H1 (cell line): ENCODE results near the gene DHX32. TPM values are rescaled to one million over a fixed set of nuclear protein-coding genes. Genes with fewer than 3 reads are reported as not detected.

ENCODE experiments used
- CTCF ChIA-PET: fragments of 300-600 bp; sonication (Branson Sonifier 250); formaldehyde crosslinking; loops from one replicate; lab custom pipeline; 2021; ENCODE audit not compliant: partially characterized antibody; lab: Charles Lee
- POLR2A ChIA-PET: fragments of 300-600 bp; sonication (Branson Sonifier 250); formaldehyde crosslinking; loops from one replicate; lab custom pipeline; 2021; ENCODE audit warnings: inconsistent platforms; ENCODE audit not compliant: partially characterized antibody; lab: Charles Lee
- DNase-seq, 2 experiments: peaks; one replicate each; pipeline versions ENCODE4 v3.0.0 to v3.0.0-alpha.2; 2010 to 2022; ENCODE audit warnings: low spot score in 2 of 2, low read depth in 1 of 2, mixed read lengths in 1 of 2
- FAIRE-seq: peaks from 2 replicates; lab custom pipeline; 2011; peaks lifted over from hg19 to GRCh38; lab: Jason Lieb, UNC
- H2AFZ ChIP-seq: 2 replicates; pipeline ENCODE4 v1.8.1; 2012; ENCODE audit warnings: low read length, inconsistent platforms
- H2AK5ac ChIP-seq: 2 replicates; pipeline ENCODE4 v1.6.1; 2013; ENCODE audit warnings: low read depth, low read length
- H2BK120ac ChIP-seq: replicated peaks from 2 replicates; pipeline ENCODE3; 2013; ENCODE audit warnings: low read depth, low read length, inconsistent platforms
- H2BK12ac ChIP-seq: 2 replicates; pipeline ENCODE4 v1.6.1; 2013; ENCODE audit warnings: low read depth, low read length
- H2BK15ac ChIP-seq: 2 replicates; pipeline ENCODE4 v1.6.1; 2013; ENCODE audit warnings: low read length
- H2BK20ac ChIP-seq: 2 replicates; pipeline ENCODE4 v1.6.1; 2013; ENCODE audit warnings: low read length
- H2BK5ac ChIP-seq: 2 replicates; pipeline ENCODE4 v1.6.1; 2013; ENCODE audit warnings: low read depth, low read length
- H3K14ac ChIP-seq: 2 replicates; pipeline ENCODE4 v1.6.1; 2013; ENCODE audit warnings: inconsistent platforms; ENCODE audit not compliant: insufficient read length
- H3K18ac ChIP-seq: 2 replicates; pipeline ENCODE4 v1.6.1; 2013; ENCODE audit warnings: low read length; ENCODE audit errors: extremely low read depth
- H3K23ac ChIP-seq: 2 replicates; pipeline ENCODE4 v1.6.1; 2013; ENCODE audit warnings: inconsistent platforms; ENCODE audit not compliant: insufficient read length
- H3K23me2 ChIP-seq: 2 replicates; pipeline ENCODE4 v1.6.1; 2013; ENCODE audit warnings: low read depth, low read length
- H3K27ac ChIP-seq: 2 replicates; pipeline ENCODE4 v1.6.1; 2011; ENCODE audit warnings: low read depth, low read length, inconsistent platforms
- H3K27me3 ChIP-seq, 4 experiments: replicated peaks in 1 of 4; 1 replicate in 1 of 4; 2 replicates in 3 of 4; pipeline versions ENCODE4 v1.6.1 to v1.8.1; 2011 to 2013; ENCODE audit warnings: low read length in 3 of 4, mild to moderate bottlenecking in 3 of 4, inconsistent platforms in 2 of 4, mixed read lengths in 2 of 4, moderate library complexity in 1 of 4; ENCODE audit not compliant: control insufficient read depth in 3 of 4, insufficient read depth in 3 of 4; ENCODE audit errors: extremely low read depth in 1 of 4
- H3K36me3 ChIP-seq, 4 experiments: 2 replicates each; pipeline versions ENCODE4 v1.6.1 to v1.8.1; 2011 to 2013; ENCODE audit warnings: mild to moderate bottlenecking in 4 of 4, low read length in 3 of 4, moderate library complexity in 2 of 4, control low read depth in 1 of 4, inconsistent platforms in 1 of 4; ENCODE audit not compliant: insufficient read depth in 4 of 4, control insufficient read depth in 2 of 4
- H3K4ac ChIP-seq: replicated peaks from 2 replicates; pipeline ENCODE3; 2013; ENCODE audit warnings: low read length, low read depth, mixed read lengths, inconsistent platforms; ENCODE audit not compliant: insufficient read length
- H3K4me1 ChIP-seq, 4 experiments: replicated peaks in 1 of 4; 1 replicate in 1 of 4; 2 replicates in 3 of 4; pipeline versions ENCODE4 v1.6.1 to v1.8.1; 2011 to 2013; ENCODE audit warnings: low read length in 3 of 4, inconsistent platforms in 2 of 4, mixed read lengths in 1 of 4; ENCODE audit not compliant: insufficient read depth in 4 of 4, control insufficient read depth in 3 of 4
- H3K4me2 ChIP-seq, 2 experiments: 2 replicates each; pipeline versions ENCODE4 v1.6.1 to v1.8.1; 2011 to 2013; ENCODE audit warnings: low read depth in 2 of 2, low read length in 2 of 2, control low read depth in 1 of 2, inconsistent platforms in 1 of 2, mild to moderate bottlenecking in 1 of 2; ENCODE audit not compliant: insufficient read depth in 1 of 2
- H3K4me3 ChIP-seq, 4 experiments: fragments of 200-600, 300-600 bp in 1 of 4; sonication (generic), shearing (Covaris generic), sonication (Bioruptor Twin) in 1 of 4; 2 replicates each; pipeline versions ENCODE4 v1.5.1 to v1.8.1; 2011 to 2016; ENCODE audit warnings: low read length in 4 of 4, low read depth in 3 of 4, control low read depth in 2 of 4, inconsistent platforms in 2 of 4, mild to moderate bottlenecking in 2 of 4, mixed read lengths in 1 of 4, moderate library complexity in 1 of 4; ENCODE audit not compliant: insufficient read depth in 2 of 4; ENCODE audit errors: extremely low read depth in 1 of 4
- H3K56ac ChIP-seq: replicated peaks from 2 replicates; pipeline ENCODE3; 2013; ENCODE audit warnings: low read depth, mild to moderate bottlenecking, mixed read lengths, low read length, inconsistent platforms; ENCODE audit not compliant: insufficient read length
- H3K79me1 ChIP-seq: 2 replicates; pipeline ENCODE4 v1.6.1; 2013; ENCODE audit warnings: low read depth, low read length, control low read depth
- H3K79me2 ChIP-seq, 2 experiments: 2 replicates each; pipeline versions ENCODE4 v1.6.1 to v1.8.1; 2012 to 2013; ENCODE audit warnings: low read length in 2 of 2, mild to moderate bottlenecking in 2 of 2, inconsistent platforms in 1 of 2; ENCODE audit not compliant: insufficient read depth in 2 of 2, control insufficient read depth in 1 of 2
- H3K9ac ChIP-seq, 4 experiments: replicated peaks in 1 of 4; 1 replicate in 1 of 4; 2 replicates in 3 of 4; pipeline versions ENCODE4 v1.6.1 to v1.8.1; 2011 to 2013; ENCODE audit warnings: low read depth in 3 of 4, low read length in 3 of 4, control low read depth in 2 of 4, mild to moderate bottlenecking in 2 of 4, moderate library complexity in 2 of 4, inconsistent platforms in 1 of 4; ENCODE audit errors: extremely low read depth in 1 of 4
- H3K9me3 ChIP-seq, 2 experiments: 2 replicates each; pipeline versions ENCODE4 v1.6.1 to v1.8.1; 2012 to 2013; ENCODE audit warnings: mild to moderate bottlenecking in 2 of 2, moderate library complexity in 2 of 2, control low read depth in 1 of 2, inconsistent platforms in 1 of 2, low read depth in 1 of 2, low read length in 1 of 2, mixed read lengths in 1 of 2; ENCODE audit not compliant: insufficient read depth in 2 of 2
- H4K20me1 ChIP-seq, 2 experiments: replicated peaks in 1 of 2; 2 replicates each; pipeline versions ENCODE3 to v1.8.1; 2011 to 2013; ENCODE audit warnings: inconsistent platforms in 2 of 2, low read length in 2 of 2, mild to moderate bottlenecking in 1 of 2; ENCODE audit not compliant: insufficient read depth in 2 of 2, control insufficient read depth in 1 of 2
- H4K5ac ChIP-seq: 2 replicates; pipeline ENCODE4 v1.6.1; 2013; ENCODE audit warnings: low read length, low read depth, mixed read lengths, inconsistent platforms; ENCODE audit not compliant: insufficient read length
- H4K8ac ChIP-seq: 2 replicates; pipeline ENCODE4 v1.8.0; 2013; ENCODE audit warnings: mild to moderate bottlenecking, moderate library complexity, low read length, inconsistent platforms; ENCODE audit not compliant: insufficient read depth; ENCODE audit errors: extremely low read depth
- H4K91ac ChIP-seq: replicated peaks from 2 replicates; pipeline ENCODE3; 2013; ENCODE audit warnings: low read length, mixed read lengths, inconsistent platforms; ENCODE audit not compliant: insufficient read length
- ASH2L ChIP-seq: fragments of 200-600, 300-600 bp; sonication (generic); IDR thresholded peaks from one replicate; pipeline ENCODE4 v1.7.1; 2017; ENCODE audit warnings: low read length
- ATF3 ChIP-seq: IDR thresholded peaks from 2 replicates; pipeline ENCODE4 v1.6.1; 2011; ENCODE audit warnings: low read depth, mild to moderate bottlenecking, low read length; ENCODE audit not compliant: insufficient read depth
- BRCA1 ChIP-seq: IDR thresholded peaks from 2 replicates; pipeline ENCODE4 v1.6.1; 2012; ENCODE audit warnings: low read depth, low read length, improper control_type of control experiment
- CBX5 ChIP-seq: fragments of 300-800, 300-1000 bp; sonication (generic); IDR thresholded peaks from 2 replicates; pipeline ENCODE4 v1.7.1; 2016; ENCODE audit warnings: antibody characterized with exemption, low read length, low read depth
- CBX8 ChIP-seq: fragments of 300-800, 300-1000 bp; sonication (generic); IDR thresholded peaks from 2 replicates; pipeline ENCODE4 v1.7.1; 2016; ENCODE audit warnings: low read depth, low read length, borderline replicate concordance
- EGR1 ChIP-seq: IDR thresholded peaks from 2 replicates; pipeline ENCODE4 v1.6.1; 2011; ENCODE audit warnings: low read depth, low read length, borderline replicate concordance
- MAFK ChIP-seq: IDR thresholded peaks from 2 replicates; pipeline ENCODE4 v1.6.1; 2012; ENCODE audit warnings: low read depth, mild to moderate bottlenecking, improper control_type of control experiment, low read length
- SIN3A ChIP-seq, 2 experiments: IDR thresholded peaks in 1 of 2; conservative IDR thresholded peaks in 1 of 2; 2 replicates each; pipeline ENCODE4 v1.6.1; 2011 to 2012; ENCODE audit warnings: low read length in 2 of 2, improper control_type of control experiment in 1 of 2, low read depth in 1 of 2, mild to moderate bottlenecking in 1 of 2
- ZNF274 ChIP-seq: IDR thresholded peaks from 2 replicates; pipeline ENCODE4 v1.7.0; 2012; ENCODE audit warnings: low read length, borderline replicate concordance; ENCODE audit errors: extremely low read depth
- WGBS, 2 experiments: shearing (Covaris generic) in 1 of 2; methylation state at CpG; one replicate each; pipeline versions ENCODE4 v1.1.6 to v1.1.7; 2013 to 2015; ENCODE audit warnings: low lambda C conversion rate in 2 of 2, mixed read lengths in 2 of 2, inconsistent platforms in 1 of 2, low coverage in 1 of 2, missing lambda C conversion rate in 1 of 2; ENCODE audit not compliant: insufficient replicate concordance in 2 of 2, insufficient coverage in 1 of 2, insufficient read length in 1 of 2; ENCODE audit errors: extremely low coverage in 1 of 2, missing lambda C conversion rate in 1 of 2; 5-methylcytosine and 5-hydroxymethylcytosine counted together
- polyA plus RNA-seq, 7 experiments: library from polyadenylated mRNA; depleted of rRNA in 3 of 7; stranded (reverse) in 5 of 7; unstranded in 2 of 7; fragments of >200 nt in 5 of 7; fragments of 200-250 nt in 2 of 7; gene quantifications; 1 replicate in 5 of 7; 2 replicates in 1 of 7; 4 replicates in 1 of 7; pipeline versions ENCODE4 v1.2.1 to v1.2.3, GENCODE V29; 2011 to 2013; ENCODE audit warnings: missing spikeins in 2 of 7, mixed read lengths in 2 of 7
- total RNA-seq: library from RNA; stranded (reverse); fragmentation: NEBNext Ultra II Directional; extraction: Animal tissue kit (Norgen Biotek cat#: 25700); gene quantifications from 2 replicates; pipeline ENCODE4 v1.2.1, GENCODE V29; 2021

The DHX32 gene
- total and polyA plus RNA-seq, 2 of the 8 experiments (the other 6 are each of a cell fraction or from before 2014, with no cell fraction given), result 12.4 to 15.8 TPM

- H2AK5ac ChIP-seq, result no peak overlapping the region
- no peak overlapping the region for H3K27ac ChIP-seq
- no peak overlapping the region for H2BK120ac ChIP-seq
- no peak overlapping the region for H4K8ac ChIP-seq
- ChIA-PET POLR2A (interaction anchor here (1.6 kb wide), 1 partner anchor 14 kb away, joined by 4 read pairs; no protein-coding TSS in a partner anchor), CTCF (interaction anchor here (0.9 to 1.8 kb wide), 4 partner anchors 9 to 1407 kb away, joined by 4 to 7 read pairs (median 4); no protein-coding TSS in a partner anchor)
- H4K91ac ChIP-seq, result no peak overlapping the region
- no peaks in the 10 kb centered on the region for H3K9me3 ChIP-seq
- H2BK12ac ChIP-seq, result no peak overlapping the region
- H3K36me3 ChIP-seq, result peaks cover 2 to 26% (median 9%) of the 10 kb centered on the region in 4 experiments; a peak in 7 of 8 replicates
- FAIRE-seq, result no peak
- no peaks in the 10 kb centered on the region for H3K23me2 ChIP-seq
- WGBS, 2 experiments, result 100% methylated on average over 2 of the region's 2 CpGs; no CpG with 5 or more reads in 1 of the 2 experiments
- no peaks in the 10 kb centered on the region for H3K4me1 ChIP-seq
- H3K4me3 ChIP-seq, result no peak overlapping the region
- no peak overlapping the region for H3K23ac ChIP-seq
- no peaks in the 10 kb centered on the region for H3K27me3 ChIP-seq
- H2BK5ac ChIP-seq, result no peak overlapping the region
- H3K18ac ChIP-seq, result no peak overlapping the region
- H3K14ac ChIP-seq, result no peak overlapping the region
- no peak overlapping the region for H3K56ac ChIP-seq
- peaks cover 2% of the 10 kb centered on the region in 2 experiments for H4K20me1 ChIP-seq
- H3K79me1 ChIP-seq, result no peaks in the 10 kb centered on the region
- no peak overlapping the region for H2BK15ac ChIP-seq
- no peak overlapping the region for H3K4me2 ChIP-seq
- H3K79me2 ChIP-seq, result no peaks in the 10 kb centered on the region
- H3K9ac ChIP-seq, result no peak overlapping the region
- H2BK20ac ChIP-seq, result no peak overlapping the region
- H2AFZ ChIP-seq, result no peak overlapping the region
- H3K4ac ChIP-seq, result no peak overlapping the region
- DNase-seq, result no peak
- no peak overlapping the region for H4K5ac ChIP-seq
- TF ChIP-seq SIN3A (conservative IDR thresholded peaks at IDR 0.05 in 1 of 2, IDR thresholded peaks at IDR 0.05 in 1 of 2; ENCODE audit: low read depth in 1 of 2, low read length in 2 of 2), result no peak
- TF ChIP-seq ATF3, result no peak
- no peak for TF ChIP-seq BRCA1
- no peak for TF ChIP-seq MAFK
- no peak for TF ChIP-seq CBX5
- TF ChIP-seq CBX8, result no peak
- TF ChIP-seq ASH2L, result no peak
- no peak for TF ChIP-seq EGR1
- TF ChIP-seq ZNF274, result no peak
These were observed 86.0 kb downstream of the DHX32 start for GRCh38 chr10:125795128-125795527.
